Activated T-helper 1 cell treated with anti-CD3 and anti-CD28 coated beads, Interleukin-12 subunit alpha, Interleukin-12 subunit beta, Interleukin-2, Interleukin-4 antibody, amounts not matched to agents 30 ng/mL and 10 ng/mL and 1 ng/mL, durations not matched to agents 14 hours and 24 hours and 36 hours (primary cell): ENCODE data around the gene C16orf86. TPM values are rescaled to one million over a fixed set of nuclear protein-coding genes. Genes with fewer than 3 reads are reported as not detected.

Source experiments
- total RNA-seq: library from RNA; stranded (reverse); gene quantifications from 2 replicates; pipeline ENCODE4 v1.2.3, GENCODE V29; 2022

Gene C16orf86
- total RNA-seq, 1 donor from 2014 or later, result 1.4 TPM

Other genes starting within 250 kb of the C16orf86 start
- gene HSD11B2, start 235.7 kb upstream of the C16orf86 start, total RNA-seq, result 3.6 and 5.0 TPM in 2 replicates
- 37.7 and 41.5 TPM in 2 replicates for gene ATP6V0D1, start 185.7 kb upstream of the C16orf86 start, total RNA-seq
- gene AGRP, start 183.3 kb upstream of the C16orf86 start, total RNA-seq, result not detected in 2 replicates
- 26.3 and 27.1 TPM in 2 replicates for gene RIPOR1, start 138.0 kb upstream of the C16orf86 start, total RNA-seq
- gene CTCF, start 104.3 kb upstream of the C16orf86 start, total RNA-seq, result 64.7 and 67.6 TPM in 2 replicates
- 228 and 238 TPM in 2 replicates for gene CARMIL2, start 21.7 kb upstream of the C16orf86 start, total RNA-seq
- gene ACD, start 6.6 kb upstream of the C16orf86 start, total RNA-seq, result 56.7 and 59.1 TPM in 2 replicates
- gene PARD6A, start 5.9 kb upstream of the C16orf86 start, total RNA-seq, result 13.4 and 16.1 TPM in 2 replicates
- gene ENKD1, start 64 bp upstream of the C16orf86 start, total RNA-seq, result 11.0 and 11.8 TPM in 2 replicates
- gene GFOD2, start 52.5 kb downstream of the C16orf86 start, total RNA-seq, result 19.6 and 20.3 TPM in 2 replicates
- gene RANBP10, start 139.7 kb downstream of the C16orf86 start, total RNA-seq, result 23.0 and 25.7 TPM in 2 replicates
- 0.52 and 0.83 TPM in 2 replicates for gene TSNAXIP1, start 140.1 kb downstream of the C16orf86 start, total RNA-seq
- 43.0 and 49.5 TPM in 2 replicates for gene THAP11, start 175.5 kb downstream of the C16orf86 start, total RNA-seq
- 183 and 186 TPM in 2 replicates for gene NUTF2, start 180.1 kb downstream of the C16orf86 start, total RNA-seq
- 41.6 and 45.0 TPM in 2 replicates for gene CENPT, start 180.9 kb downstream of the C16orf86 start, total RNA-seq
- 115 and 128 TPM in 2 replicates for gene EDC4, start 206.2 kb downstream of the C16orf86 start, total RNA-seq
- 0.65 and 0.76 TPM in 2 replicates for gene NRN1L, start 218.1 kb downstream of the C16orf86 start, total RNA-seq
- gene PSKH1, start 226.4 kb downstream of the C16orf86 start, total RNA-seq, result 17.8 TPM in 2 replicates